NCI-H510A (cell line): ENCODE data around the gene LYSET.
A peak's percentile ranks its signal among the peaks of the same experiment; 100 is the strongest.
"Not testable (repeated sequence)": the region's sequence is repeated elsewhere in the genome, so short reads cannot be mapped to it uniquely, and the experiment has no call there.

ENCODE experiments used
- DNase-seq: peaks from one replicate; lab custom pipeline; 2025; lab: John Stamatoyannopoulos, UW

Gene LYSET

GRCh38 chr14:93223565-93223964 is 38.4 kb downstream of the LYSET start:
- DNase-seq = no peak

GRCh38 chr14:93228550-93228949 is 43.4 kb downstream of the LYSET start:
- no peak for DNase-seq

- DNase-seq = no peak
Measured at GRCh38 chr14:93230539-93230938, 45.4 kb downstream of the LYSET start.

GRCh38 chr14:93231129-93231979 is 46.2 kb downstream of the LYSET start:
- peak; percentile 28 for DNase-seq

GRCh38 chr14:93232159-93232558 is 47.0 kb downstream of the LYSET start:
- DNase-seq = no peak

- DNase-seq = not testable (repeated sequence)
Measured at GRCh38 chr14:93233078-93233477, 48.0 kb downstream of the LYSET start.

GRCh38 chr14:93234798-93235197 is 49.7 kb downstream of the LYSET start:
- DNase-seq = no peak
